ENCODE data around the gene RWDD2A.

Gene RWDD2A

DNA sequence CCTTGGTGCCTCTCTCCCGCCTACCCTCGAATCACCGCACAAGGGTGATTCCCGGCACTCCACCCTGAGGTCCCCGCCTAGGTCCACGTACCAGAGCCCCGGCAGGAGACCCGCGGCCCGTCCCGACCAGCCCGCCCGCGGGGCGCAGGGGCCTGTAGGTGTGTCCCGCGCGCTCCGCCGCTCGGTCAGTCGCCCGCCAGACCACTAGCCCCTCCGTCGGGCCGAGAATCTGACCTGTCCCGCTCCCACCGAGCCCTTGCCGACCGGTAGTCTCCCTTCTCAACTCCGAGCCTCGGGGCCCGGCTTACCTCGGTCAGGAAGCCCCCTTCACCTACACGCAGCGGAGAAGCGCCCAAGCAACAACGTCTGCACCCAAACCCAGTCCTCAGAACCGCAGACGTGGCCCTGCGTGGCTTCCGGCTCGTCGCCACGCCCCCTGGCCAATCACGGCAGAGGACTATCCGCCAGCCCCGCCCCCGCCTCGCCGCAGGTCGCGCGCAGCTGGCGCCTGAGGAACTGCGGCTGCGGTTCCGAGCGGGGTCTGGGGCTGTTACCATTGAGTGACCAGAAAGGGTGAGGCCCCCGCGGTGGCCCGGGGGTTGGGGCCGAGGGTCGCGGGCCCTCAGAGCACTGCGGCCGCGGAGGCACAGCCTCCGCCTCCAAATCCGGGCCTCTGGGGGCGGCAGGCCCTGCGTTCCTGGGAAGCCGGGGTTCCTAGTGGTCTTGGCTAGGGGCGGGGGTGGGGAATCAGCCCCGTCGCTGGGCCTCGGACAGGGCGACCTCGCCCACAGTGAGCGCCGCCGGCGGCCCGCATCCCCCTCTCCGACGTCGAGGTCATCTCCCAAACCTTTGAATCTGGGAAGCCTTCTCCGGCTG, at the start of gene RWDD2A, which contains the start of gene PGM3:
RWDD2A (plus strand) TSS at position 487 of the 876 bp plus-strand sequence. CDS start 1,095 bp downstream, outside the sequence.
PGM3 (minus strand) TSS at position 395 of the 876 bp plus-strand sequence. CDS start 2,253 bp downstream, outside the sequence.
- peak; percentile 95 for TF ChIP-seq POLR2A (IDR thresholded peaks at IDR 0.05; ENCODE audit: low read depth, low read length)
- FAIRE-seq (peak; percentile 82), DNase-seq (ENCODE audit: insufficient read length, low spot score) (peak; percentile 81)

DNA sequence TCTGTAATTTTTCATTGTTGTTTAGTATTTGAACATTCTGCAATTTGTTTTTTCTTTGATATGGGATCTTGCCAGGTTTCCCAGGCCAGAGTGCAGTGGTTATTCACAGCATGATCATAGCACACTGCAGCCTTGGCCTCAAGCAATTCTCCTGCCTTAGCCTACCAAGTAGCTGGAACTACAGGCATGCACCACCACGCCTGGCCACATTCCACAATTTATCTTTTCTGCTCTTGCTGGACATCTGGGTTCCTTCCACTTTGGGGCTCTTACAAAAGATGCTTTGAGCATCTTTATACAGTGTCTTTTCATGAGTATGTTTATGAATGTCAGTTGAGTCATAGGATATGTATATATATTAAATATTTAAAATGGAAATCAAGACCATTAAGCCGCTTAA, 42.0 kb upstream of the RWDD2A start:
- TF ChIP-seq POLR2A (IDR thresholded peaks at IDR 0.05; ENCODE audit: low read depth, low read length), result no peak
- DNase-seq (ENCODE audit: insufficient read length, low spot score), result no peak
- FAIRE-seq, result no peak

DNA sequence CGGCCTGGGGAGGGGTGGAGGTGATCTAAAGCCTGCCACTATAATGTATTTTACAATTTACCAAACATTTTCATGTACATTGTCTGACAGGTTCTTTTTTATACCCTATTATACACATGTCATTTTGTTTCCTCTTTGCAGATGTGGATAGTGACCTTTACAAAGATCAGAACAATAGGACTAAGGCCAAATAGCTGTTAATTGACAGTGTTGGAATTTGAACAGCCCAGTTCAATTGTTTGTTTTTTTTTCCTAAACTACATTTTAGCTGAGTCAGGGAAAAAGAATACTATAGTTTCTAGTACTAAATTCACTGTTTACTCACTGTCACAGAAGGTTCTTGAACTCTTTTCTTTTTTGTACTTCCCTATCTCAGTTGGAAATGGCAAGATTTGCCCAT, 40.2 kb upstream of the RWDD2A start:
- TF ChIP-seq POLR2A (IDR thresholded peaks at IDR 0.05; ENCODE audit: low read depth, low read length), result no peak
- no peak for FAIRE-seq
- no peak for DNase-seq (ENCODE audit: insufficient read length, low spot score)

DNA sequence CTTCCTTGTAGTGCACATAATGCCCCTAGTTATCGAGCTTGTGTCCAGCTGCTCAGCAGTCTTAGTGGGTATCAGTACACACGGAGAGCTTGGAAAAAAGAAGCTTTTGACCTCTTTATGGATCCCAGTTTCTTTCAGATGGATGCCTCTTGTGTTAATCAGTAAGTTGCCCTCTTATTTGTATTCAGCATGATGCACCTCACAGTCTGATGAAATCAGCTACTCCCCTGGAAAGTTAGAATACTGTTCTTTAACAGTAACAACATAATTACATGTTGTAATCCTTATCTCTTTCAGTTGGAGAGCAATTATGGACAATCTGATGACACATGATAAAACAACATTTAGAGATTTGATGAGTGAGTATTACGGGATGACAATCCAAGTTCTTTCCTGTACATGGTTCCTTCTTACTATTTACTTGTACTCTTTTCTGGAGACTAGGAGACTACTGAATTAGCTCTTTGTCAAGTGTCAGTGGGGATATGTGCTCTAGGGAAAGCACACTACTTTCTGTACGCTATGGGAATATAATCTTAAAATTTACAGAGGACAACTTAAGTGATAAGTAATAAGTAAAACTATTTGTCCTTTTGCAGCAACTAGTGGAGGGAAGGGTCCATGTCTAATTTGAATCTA, 39.2 kb upstream of the RWDD2A start:
- no peak for TF ChIP-seq POLR2A (IDR thresholded peaks at IDR 0.05; ENCODE audit: low read depth, low read length)
- FAIRE-seq, result peak; percentile 33
- DNase-seq (ENCODE audit: insufficient read length, low spot score), result no peak

DNA sequence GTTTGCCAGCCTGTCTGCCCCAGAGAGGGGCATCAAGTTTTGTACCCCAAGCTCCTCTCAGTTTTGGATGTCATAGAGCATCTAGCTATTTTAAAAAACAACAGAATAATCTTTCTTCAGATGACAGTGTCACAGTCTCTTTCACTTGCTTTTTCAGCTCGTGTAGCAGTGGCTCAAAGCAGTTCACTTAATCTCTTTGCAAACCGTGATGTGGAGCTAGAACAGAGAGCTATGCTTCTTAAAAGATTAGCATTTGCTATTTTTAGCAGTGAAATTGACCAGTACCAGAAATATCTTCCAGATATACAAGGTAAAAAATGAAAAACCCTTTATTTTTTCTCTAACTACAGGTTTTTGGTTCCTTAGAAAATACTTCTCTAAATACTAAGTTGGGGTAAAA, 37.4 kb upstream of the RWDD2A start:
- FAIRE-seq, result no peak

DNA sequence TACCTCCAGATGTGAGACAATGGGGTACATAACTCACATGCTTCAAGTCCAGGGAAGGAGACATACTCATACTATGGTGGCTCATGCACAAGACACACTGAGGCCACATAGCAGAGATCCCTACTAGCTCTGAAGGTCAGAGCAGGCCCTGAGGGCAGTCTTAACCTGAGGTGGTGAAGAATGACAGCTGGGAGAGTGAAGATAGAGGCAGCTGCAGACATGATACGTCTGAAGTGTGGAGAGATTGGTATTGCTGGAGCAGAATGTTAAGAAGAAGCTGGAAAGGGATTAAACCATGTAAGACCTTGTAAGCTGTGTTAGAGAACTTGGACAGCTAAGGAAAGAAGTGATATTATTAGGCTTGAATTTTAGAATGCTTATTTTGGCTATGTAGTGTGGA, 33.0 kb upstream of the RWDD2A start:
- DNase-seq (ENCODE audit: insufficient read length, low spot score), result no peak
- no peak for FAIRE-seq
- TF ChIP-seq POLR2A (IDR thresholded peaks at IDR 0.05; ENCODE audit: low read depth, low read length), result no peak

More for the DNA sequence above, 37.4 kb upstream of the RWDD2A start:
- no peak for TF ChIP-seq POLR2A (IDR thresholded peaks at IDR 0.05; ENCODE audit: low read depth, low read length)
- no peak for DNase-seq (ENCODE audit: insufficient read length, low spot score)

DNA sequence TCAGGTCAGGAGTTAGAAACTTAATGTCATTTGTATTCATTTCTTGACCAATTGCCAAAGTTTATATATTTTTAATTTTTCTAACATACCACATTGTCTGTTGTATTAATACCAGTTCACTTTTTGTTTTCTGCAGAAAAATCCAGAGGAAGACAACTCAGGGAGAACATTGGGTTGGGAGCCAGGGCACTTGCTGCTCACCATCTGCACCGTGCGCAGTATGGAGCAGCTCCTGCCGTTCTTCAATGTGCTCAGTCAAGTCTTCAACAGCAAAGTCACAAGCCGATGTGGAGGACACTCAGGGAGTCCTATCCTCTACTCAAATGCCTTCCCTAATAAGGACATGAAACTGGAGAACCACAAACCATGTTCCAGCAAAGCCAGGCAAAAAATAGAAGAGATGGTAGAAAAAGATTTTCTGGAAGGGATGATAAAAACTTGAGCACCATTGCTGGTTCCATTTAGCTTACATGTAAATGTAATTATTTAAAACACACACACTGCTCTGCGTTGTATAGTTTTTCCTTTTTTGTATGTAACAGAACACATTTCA, 25.4 kb upstream of the RWDD2A start:
- FAIRE-seq, result no peak
- no peak for TF ChIP-seq POLR2A (IDR thresholded peaks at IDR 0.05; ENCODE audit: low read depth, low read length)

DNA sequence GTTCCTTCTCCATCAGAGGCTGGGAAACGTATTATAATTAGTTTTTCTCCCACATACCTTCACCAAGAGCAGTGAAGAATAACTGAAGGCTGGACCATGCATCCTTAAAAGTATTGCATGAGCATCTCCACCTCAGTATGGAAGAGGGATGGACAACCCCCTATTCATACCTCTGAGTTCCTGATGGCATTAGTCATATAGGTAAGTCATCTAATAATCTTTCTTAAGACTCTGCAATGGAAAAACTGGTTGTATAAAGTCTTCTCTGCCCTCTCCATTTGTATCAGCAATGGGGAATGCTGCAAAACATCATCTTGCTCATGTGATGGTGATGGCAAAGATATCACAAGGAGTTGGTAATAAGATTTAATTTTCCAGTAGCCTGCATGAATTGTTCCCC, 24.6 kb upstream of the RWDD2A start:
- DNase-seq (ENCODE audit: insufficient read length, low spot score) (no peak), FAIRE-seq (no peak)
- no peak for TF ChIP-seq POLR2A (IDR thresholded peaks at IDR 0.05; ENCODE audit: low read depth, low read length)

More for the DNA sequence above, 25.4 kb upstream of the RWDD2A start:
- DNase-seq (ENCODE audit: insufficient read length, low spot score), result no peak

DNA sequence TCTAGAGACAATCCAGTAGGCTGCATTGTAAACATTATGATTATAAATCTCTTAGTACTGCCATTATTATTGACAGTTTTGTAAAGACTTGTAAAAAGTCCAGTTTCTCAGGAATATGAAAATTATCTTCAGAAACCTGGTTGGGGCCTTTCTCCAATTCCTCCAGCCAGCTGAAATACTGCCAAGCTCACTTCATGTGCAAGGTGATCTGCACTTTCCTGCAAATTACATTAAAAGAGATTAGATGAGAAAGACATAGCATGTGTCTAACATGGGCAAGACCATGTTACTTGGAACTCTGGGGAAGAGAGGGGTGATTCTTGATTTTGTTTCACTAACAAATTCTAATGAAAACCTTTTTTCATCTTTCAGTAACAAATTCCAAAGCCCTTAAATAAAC, 24.1 kb upstream of the RWDD2A start:
- no peak for TF ChIP-seq POLR2A (IDR thresholded peaks at IDR 0.05; ENCODE audit: low read depth, low read length)

DNA sequence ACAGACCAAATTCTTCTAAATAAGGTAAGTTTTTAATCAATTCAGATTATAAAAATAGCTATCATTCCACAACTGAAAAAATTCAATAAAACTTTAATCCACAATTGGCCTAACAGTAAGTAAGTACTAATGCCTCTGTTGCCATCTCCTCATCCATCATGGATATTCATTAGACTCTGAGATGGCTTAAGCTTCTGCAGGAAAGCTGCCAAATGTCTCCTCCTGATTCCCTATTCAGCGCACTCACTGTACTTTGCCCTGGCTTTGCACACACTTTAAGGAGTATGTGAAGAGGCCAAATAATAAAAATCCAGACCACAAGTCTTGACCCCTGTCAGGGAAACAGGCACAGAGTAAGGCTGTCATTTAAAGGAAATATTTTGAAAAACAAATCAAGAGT, 23.6 kb upstream of the RWDD2A start:
- no peak for TF ChIP-seq POLR2A (IDR thresholded peaks at IDR 0.05; ENCODE audit: low read depth, low read length)
- FAIRE-seq (no peak), DNase-seq (ENCODE audit: insufficient read length, low spot score) (no peak)

More for the DNA sequence above, 24.1 kb upstream of the RWDD2A start:
- FAIRE-seq, result no peak
- DNase-seq (ENCODE audit: insufficient read length, low spot score), result no peak

DNA sequence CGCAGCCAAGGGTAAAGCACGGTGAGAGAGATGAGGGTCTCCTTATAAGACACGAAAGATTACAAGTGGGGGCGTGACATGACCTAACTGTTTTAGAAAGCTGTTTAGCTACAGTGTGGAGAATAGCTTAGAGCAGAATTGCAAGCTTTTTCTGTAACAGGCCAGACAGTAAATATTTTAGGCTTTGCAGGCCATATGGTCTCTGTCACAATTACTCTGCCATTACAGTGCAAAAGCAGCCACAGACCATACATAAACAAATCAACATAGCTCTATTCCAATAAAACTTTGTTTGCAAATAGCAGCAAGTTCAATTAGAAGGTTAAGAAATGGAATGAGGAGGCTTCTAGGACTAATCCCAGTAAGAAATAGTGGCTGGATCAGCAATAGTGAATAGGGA, 16.9 kb upstream of the RWDD2A start:
- TF ChIP-seq POLR2A (IDR thresholded peaks at IDR 0.05; ENCODE audit: low read depth, low read length), result no peak
- no peak for FAIRE-seq

DNA sequence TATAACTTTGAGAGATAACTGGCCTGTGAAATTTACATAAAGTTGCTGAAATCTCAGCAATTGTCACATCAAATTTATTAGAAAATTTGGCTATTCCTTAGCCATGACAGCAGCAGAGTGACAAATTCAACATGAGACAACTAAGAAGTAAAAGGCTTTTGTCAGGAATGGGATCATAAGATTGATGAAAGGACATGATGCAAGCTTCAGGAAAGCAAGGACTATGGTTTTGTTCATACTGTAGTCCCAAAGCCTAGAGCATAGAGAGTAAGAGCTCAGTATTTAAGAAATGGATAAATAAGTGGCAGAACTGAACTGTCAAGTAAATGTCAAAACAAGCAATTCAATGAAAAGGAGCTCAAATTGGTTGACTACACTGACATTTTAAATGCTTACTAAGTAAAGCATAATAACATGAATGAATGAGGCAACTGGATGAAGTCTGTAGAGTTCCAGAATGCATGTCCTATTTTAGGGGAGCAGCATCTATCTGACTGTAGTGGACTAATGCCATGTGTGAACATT, 12.7 kb upstream of the RWDD2A start:
- DNase-seq (ENCODE audit: insufficient read length, low spot score) (no peak), FAIRE-seq (no peak)
- no peak for TF ChIP-seq POLR2A (IDR thresholded peaks at IDR 0.05; ENCODE audit: low read depth, low read length)

More for the DNA sequence above, 16.9 kb upstream of the RWDD2A start:
- DNase-seq (ENCODE audit: insufficient read length, low spot score), result no peak

DNA sequence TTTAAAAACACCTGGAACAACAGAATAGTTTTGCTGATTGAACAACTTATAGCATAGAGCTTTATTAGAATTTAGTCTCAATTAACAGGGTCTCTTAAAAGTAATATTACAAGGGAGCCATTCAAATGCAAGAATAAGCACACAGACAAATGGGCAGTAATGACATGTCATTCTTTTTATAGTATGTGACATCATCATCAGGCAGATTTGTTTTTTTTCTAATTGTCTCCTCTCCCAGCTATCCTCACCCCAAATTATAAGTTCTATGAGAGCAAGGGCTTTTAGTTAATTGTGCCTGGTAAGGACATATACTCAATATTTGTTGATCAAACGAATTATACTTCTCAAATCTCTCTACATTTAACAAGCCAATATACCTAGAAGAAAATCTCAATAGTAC, 11.0 kb upstream of the RWDD2A start:
- FAIRE-seq (no peak), DNase-seq (ENCODE audit: insufficient read length, low spot score) (no peak)
- TF ChIP-seq POLR2A (IDR thresholded peaks at IDR 0.05; ENCODE audit: low read depth, low read length), result no peak
